GM23338 (cell line): ENCODE results near the gene LNX2. TPM values are rescaled to one million over a fixed set of nuclear protein-coding genes. Genes with fewer than 3 reads are reported as not detected.

ENCODE experiments used
- ATAC-seq: fragments of 200-7000 bp; cut with Tn5 transposase; 3 replicates; pipeline ENCODE4 v1.9.1; 2020
- DNase-seq: peaks from one replicate; pipeline ENCODE4 v3.0.0-alpha.2; 2015; ENCODE audit warnings: low spot score
- H2AFZ ChIP-seq: fragments of 200-600 bp; sonication (generic); 2 replicates; pipeline ENCODE4 v1.8.0; 2016; ENCODE audit warnings: antibody characterized with exemption, mild to moderate bottlenecking, moderate library complexity
- H3F3A ChIP-seq: fragments of 200-600 bp; sonication (generic); replicated peaks from 2 replicates; pipeline ENCODE4 v1.8.0; 2017; ENCODE audit warnings: antibody characterized with exemption, mixed run types, low read depth
- H3K27ac ChIP-seq: fragments of 200-600 bp; sonication (generic); 2 replicates; pipeline ENCODE4 v1.6.1; 2016; ENCODE audit warnings: low read depth
- H3K27me3 ChIP-seq: fragments of 200-600 bp; sonication (generic); 2 replicates; pipeline ENCODE4 v1.8.0; 2016; ENCODE audit warnings: mild to moderate bottlenecking, mixed run types, moderate library complexity; ENCODE audit not compliant: insufficient read depth
- H3K36me3 ChIP-seq: fragments of 200-600 bp; sonication (generic); 2 replicates; pipeline ENCODE4 v1.8.0; 2016; ENCODE audit warnings: mild to moderate bottlenecking; ENCODE audit not compliant: insufficient read depth
- H3K4me1 ChIP-seq: fragments of 200-600 bp; sonication (generic); 2 replicates; pipeline ENCODE4 v1.8.0; 2016; ENCODE audit warnings: mild to moderate bottlenecking, moderate library complexity; ENCODE audit not compliant: insufficient read depth
- H3K4me2 ChIP-seq: fragments of 200-600 bp; sonication (generic); 2 replicates; pipeline ENCODE4 v1.7.1; 2017; ENCODE audit warnings: mixed run types
- H3K4me3 ChIP-seq: fragments of 200-600 bp; sonication (generic); 2 replicates; pipeline ENCODE4 v1.6.1; 2016; ENCODE audit warnings: mixed run types
- H3K79me2 ChIP-seq: fragments of 200-600 bp; sonication (generic); replicated peaks from 2 replicates; pipeline ENCODE4 v1.8.0; 2017; ENCODE audit warnings: mild to moderate bottlenecking; ENCODE audit not compliant: insufficient read depth
- H3K9me2 ChIP-seq: fragments of 200-600 bp; sonication (generic); 2 replicates; pipeline ENCODE4 v1.8.0; 2017; ENCODE audit not compliant: insufficient read depth
- H4K20me1 ChIP-seq: fragments of 200-600 bp; sonication (generic); replicated peaks from 2 replicates; pipeline ENCODE4 v1.8.0; 2017; ENCODE audit warnings: mild to moderate bottlenecking; ENCODE audit not compliant: insufficient read depth
- H3K27ac Mint-ChIP-seq: 2 replicates; pipeline ENCODE4 v1.8.0; 2020; ENCODE audit warnings: inconsistent platforms, mild to moderate bottlenecking, moderate library complexity, mixed read lengths
- H3K27me3 Mint-ChIP-seq: 3 replicates; pipeline ENCODE4 v1.8.0; 2022; ENCODE audit warnings: low read depth, mild to moderate bottlenecking, moderate library complexity, mixed read lengths, inconsistent platforms; ENCODE audit not compliant: insufficient read depth, poor library complexity
- H3K36me3 Mint-ChIP-seq: 3 replicates; pipeline ENCODE4 v1.8.0; 2021; ENCODE audit warnings: low read depth, mild to moderate bottlenecking, inconsistent platforms, moderate library complexity, mixed read lengths
- H3K4me1 Mint-ChIP-seq: 3 replicates; pipeline ENCODE4 v1.8.0; 2020; ENCODE audit warnings: mild to moderate bottlenecking, inconsistent platforms, mixed read lengths
- H3K4me3 Mint-ChIP-seq: 3 replicates; pipeline ENCODE4 v1.8.0; 2021; ENCODE audit warnings: moderate library complexity, mild to moderate bottlenecking, inconsistent platforms, mixed read lengths
- H3K9me3 Mint-ChIP-seq: 3 replicates; pipeline ENCODE4 v1.8.0; 2020; ENCODE audit warnings: moderate library complexity, mild to moderate bottlenecking, inconsistent platforms, mixed read lengths
- ZNF114 ChIP-seq: fragments of 250-450 bp; sonication (Bioruptor Pico); IDR thresholded peaks from 2 replicates; pipeline ENCODE4 v1.5.0; 2020; ENCODE audit warnings: mild to moderate bottlenecking, moderate library complexity
- ZNF331 ChIP-seq: fragments of 250-450 bp; sonication (Bioruptor Pico); IDR thresholded peaks from 2 replicates; pipeline ENCODE4 v1.5.0; 2020; ENCODE audit warnings: low read depth, mild to moderate bottlenecking, moderate library complexity
- polyA plus RNA-seq: library from polyadenylated mRNA; unstranded; fragments of >200 nt; fragmentation: Nextera tagmentation; extraction: Ambion mirVana; gene quantifications from 2 replicates; pipeline ENCODE4 v1.2.1, GENCODE V29; 2016
- total RNA-seq: library from RNA; depleted of rRNA; stranded (reverse); fragments of >200 nt; shearing (Covaris generic); gene quantifications from 2 replicates; pipeline ENCODE4 v1.2.3, GENCODE V29; 2014
- TF ChIP-seq, protein P1 (sequence below), 2 experiments: fragments of 200-600 bp in 1 of 2; sonication (generic) in 1 of 2; conservative IDR thresholded peaks; 2 replicates each; pipeline versions ENCODE4 v1.5.1 to v1.6.1; 2016 to 2017; ENCODE audit warnings: antibody characterized with exemption in 2 of 2, low read depth in 2 of 2, mild to moderate bottlenecking in 2 of 2, moderate library complexity in 1 of 2
- TF ChIP-seq, protein P2 (sequence below): IDR thresholded peaks from one replicate; pipeline ENCODE4 v1.6.1; 2018; ENCODE audit warnings: antibody characterized with exemption; ENCODE audit not compliant: unreplicated experiment

Gene LNX2
- total and polyA plus RNA-seq, 2 experiments from 2014 or later, result 3.7 to 18.0 TPM

DNA sequence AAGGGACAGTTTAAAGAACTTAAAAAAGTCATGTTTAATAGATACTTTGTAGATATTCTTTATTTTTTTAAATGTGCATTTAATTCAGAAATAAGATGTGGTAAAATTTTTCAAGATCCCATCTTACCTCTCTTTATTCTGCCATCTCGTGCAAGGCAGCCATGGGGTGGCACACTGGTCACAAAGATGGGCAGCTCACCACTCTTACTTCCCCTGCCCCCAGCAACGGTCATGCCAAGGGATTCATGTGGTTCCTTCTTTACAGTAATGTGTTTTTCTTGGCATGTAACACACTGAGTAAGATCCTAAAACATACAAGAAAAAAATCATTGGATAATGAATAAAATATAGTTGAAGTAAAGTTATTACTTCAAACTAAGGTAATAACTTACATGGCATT, 64.2 kb downstream of the LNX2 start:
- H4K20me1 ChIP-seq, result no peaks in the 10 kb centered on the region
- H3K27me3 ChIP-seq, result no peaks in the 10 kb centered on the region
- H3K36me3 ChIP-seq, result peaks cover 18% of the 10 kb centered on the region; the same call in 1 of the 2 replicates
- DNase-seq (no peak), ATAC-seq (no peak)
- no peak overlapping the region for H3K4me3 Mint-ChIP-seq
- peaks cover 19% of the 10 kb centered on the region for H3K36me3 Mint-ChIP-seq
- no peaks in the 10 kb centered on the region for H3K4me1 ChIP-seq
- H3K4me3 ChIP-seq, result no peak overlapping the region
- H2AFZ ChIP-seq, result no peak overlapping the region
- H3F3A ChIP-seq, result no peaks in the 10 kb centered on the region
- no peaks in the 10 kb centered on the region for H3K9me2 ChIP-seq
- no peak overlapping the region for H3K4me2 ChIP-seq
- no peaks in the 10 kb centered on the region for H3K79me2 ChIP-seq
- H3K27ac ChIP-seq, result no peak overlapping the region
- TF ChIP-seq ZNF331 (CRISPR knock-in tag), result no peak
- TF ChIP-seq, protein P1, sequence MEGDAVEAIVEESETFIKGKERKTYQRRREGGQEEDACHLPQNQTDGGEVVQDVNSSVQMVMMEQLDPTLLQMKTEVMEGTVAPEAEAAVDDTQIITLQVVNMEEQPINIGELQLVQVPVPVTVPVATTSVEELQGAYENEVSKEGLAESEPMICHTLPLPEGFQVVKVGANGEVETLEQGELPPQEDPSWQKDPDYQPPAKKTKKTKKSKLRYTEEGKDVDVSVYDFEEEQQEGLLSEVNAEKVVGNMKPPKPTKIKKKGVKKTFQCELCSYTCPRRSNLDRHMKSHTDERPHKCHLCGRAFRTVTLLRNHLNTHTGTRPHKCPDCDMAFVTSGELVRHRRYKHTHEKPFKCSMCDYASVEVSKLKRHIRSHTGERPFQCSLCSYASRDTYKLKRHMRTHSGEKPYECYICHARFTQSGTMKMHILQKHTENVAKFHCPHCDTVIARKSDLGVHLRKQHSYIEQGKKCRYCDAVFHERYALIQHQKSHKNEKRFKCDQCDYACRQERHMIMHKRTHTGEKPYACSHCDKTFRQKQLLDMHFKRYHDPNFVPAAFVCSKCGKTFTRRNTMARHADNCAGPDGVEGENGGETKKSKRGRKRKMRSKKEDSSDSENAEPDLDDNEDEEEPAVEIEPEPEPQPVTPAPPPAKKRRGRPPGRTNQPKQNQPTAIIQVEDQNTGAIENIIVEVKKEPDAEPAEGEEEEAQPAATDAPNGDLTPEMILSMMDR (conservative IDR thresholded peaks at IDR 0.05; ENCODE audit: low read depth in 2 of 2), result no peak
- TF ChIP-seq, protein P2, sequence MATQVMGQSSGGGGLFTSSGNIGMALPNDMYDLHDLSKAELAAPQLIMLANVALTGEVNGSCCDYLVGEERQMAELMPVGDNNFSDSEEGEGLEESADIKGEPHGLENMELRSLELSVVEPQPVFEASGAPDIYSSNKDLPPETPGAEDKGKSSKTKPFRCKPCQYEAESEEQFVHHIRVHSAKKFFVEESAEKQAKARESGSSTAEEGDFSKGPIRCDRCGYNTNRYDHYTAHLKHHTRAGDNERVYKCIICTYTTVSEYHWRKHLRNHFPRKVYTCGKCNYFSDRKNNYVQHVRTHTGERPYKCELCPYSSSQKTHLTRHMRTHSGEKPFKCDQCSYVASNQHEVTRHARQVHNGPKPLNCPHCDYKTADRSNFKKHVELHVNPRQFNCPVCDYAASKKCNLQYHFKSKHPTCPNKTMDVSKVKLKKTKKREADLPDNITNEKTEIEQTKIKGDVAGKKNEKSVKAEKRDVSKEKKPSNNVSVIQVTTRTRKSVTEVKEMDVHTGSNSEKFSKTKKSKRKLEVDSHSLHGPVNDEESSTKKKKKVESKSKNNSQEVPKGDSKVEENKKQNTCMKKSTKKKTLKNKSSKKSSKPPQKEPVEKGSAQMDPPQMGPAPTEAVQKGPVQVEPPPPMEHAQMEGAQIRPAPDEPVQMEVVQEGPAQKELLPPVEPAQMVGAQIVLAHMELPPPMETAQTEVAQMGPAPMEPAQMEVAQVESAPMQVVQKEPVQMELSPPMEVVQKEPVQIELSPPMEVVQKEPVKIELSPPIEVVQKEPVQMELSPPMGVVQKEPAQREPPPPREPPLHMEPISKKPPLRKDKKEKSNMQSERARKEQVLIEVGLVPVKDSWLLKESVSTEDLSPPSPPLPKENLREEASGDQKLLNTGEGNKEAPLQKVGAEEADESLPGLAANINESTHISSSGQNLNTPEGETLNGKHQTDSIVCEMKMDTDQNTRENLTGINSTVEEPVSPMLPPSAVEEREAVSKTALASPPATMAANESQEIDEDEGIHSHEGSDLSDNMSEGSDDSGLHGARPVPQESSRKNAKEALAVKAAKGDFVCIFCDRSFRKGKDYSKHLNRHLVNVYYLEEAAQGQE, result no peak
- H3K9me3 Mint-ChIP-seq, result no peaks in the 10 kb centered on the region
- no peaks in the 10 kb centered on the region for H3K4me1 Mint-ChIP-seq
- no peak overlapping the region for H3K27ac Mint-ChIP-seq
- no peaks in the 10 kb centered on the region for H3K27me3 Mint-ChIP-seq

DNA sequence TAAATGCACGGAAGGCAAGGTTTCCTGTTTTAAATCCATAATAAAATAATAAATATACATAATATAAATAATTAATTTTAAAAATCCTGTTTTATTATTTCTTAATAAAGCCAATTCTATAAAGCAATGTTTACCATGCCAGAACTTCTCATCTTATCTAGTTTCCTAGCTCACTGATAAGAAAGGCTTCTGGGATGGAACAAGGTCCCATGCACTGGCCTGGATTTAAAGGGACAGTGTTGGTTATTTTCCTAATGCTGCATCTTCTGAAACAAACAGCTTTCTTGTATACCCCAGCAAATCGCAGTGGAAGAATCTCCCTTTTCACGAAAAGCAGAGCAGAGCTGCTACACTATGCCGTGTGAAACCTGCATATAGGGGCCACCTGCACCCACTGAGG, 68.8 kb downstream of the LNX2 start:
- Mint-ChIP-seq H3K4me3 (no peak overlapping the region), H3K9me3 (no peaks in the 10 kb centered on the region), H3K27ac (no peak overlapping the region), H3K27me3 (no peaks in the 10 kb centered on the region), H3K36me3 (peaks cover 40% of the 10 kb centered on the region), H3K4me1 (no peaks in the 10 kb centered on the region)
- H3F3A ChIP-seq, result no peaks in the 10 kb centered on the region
- H3K79me2 ChIP-seq, result no peaks in the 10 kb centered on the region
- no peaks in the 10 kb centered on the region for H4K20me1 ChIP-seq
- ATAC-seq (no peak), DNase-seq (no peak)
- H3K27ac ChIP-seq, result no peak overlapping the region
- no peak overlapping the region for H3K4me2 ChIP-seq
- no peaks in the 10 kb centered on the region for H3K9me2 ChIP-seq
- TF ChIP-seq ZNF114 (CRISPR knock-in tag), result no peak
- H3K4me1 ChIP-seq, result no peaks in the 10 kb centered on the region
- H3K36me3 ChIP-seq, result peaks cover 26% of the 10 kb centered on the region; the same call in 1 of the 2 replicates
- H3K4me3 ChIP-seq, result no peak overlapping the region
- H2AFZ ChIP-seq, result no peak overlapping the region
- no peaks in the 10 kb centered on the region for H3K27me3 ChIP-seq
